PC-3 (cell line): Measurements from ENCODE around the gene NPTX1. TPM values are rescaled to one million over a fixed set of nuclear protein-coding genes. Genes with fewer than 3 reads are reported as not detected.

Experiments
- ATAC-seq: fragments of 200-7000 bp; cut with Tn5 transposase; 2 replicates; pipeline ENCODE4 v1.9.1; 2020; ENCODE audit warnings: mild to moderate bottlenecking, moderate library complexity
- BruUV-seq: library from RNA; stranded (reverse); fragments of 400-500 nt; replicated peaks from 2 replicates; lab custom pipeline; 2021; lab: Mats Ljungman, UMichigan
- CTCF ChIA-PET: fragments of 300-600 bp; sonication (Branson Sonifier 250); formaldehyde crosslinking; loops from one replicate; lab custom pipeline; 2022; ENCODE audit warnings: antibody characterized with exemption; lab: Charles Lee
- POLR2A ChIA-PET: fragments of 300-600 bp; sonication (Branson Sonifier 250); formaldehyde crosslinking; loops from one replicate; lab custom pipeline; 2022; ENCODE audit warnings: antibody characterized with exemption; ENCODE audit not compliant: unreplicated experiment; lab: Charles Lee
- DNase-seq: peaks from one replicate; pipeline ENCODE4 v3.0.0-alpha.2; 2015
- H2AFZ ChIP-seq: fragments of 300-600 bp; sonication (generic); 2 replicates; pipeline ENCODE4 v1.6.0; 2016; ENCODE audit warnings: antibody characterized with exemption, low read length
- H3F3A ChIP-seq: fragments of 300-600 bp; sonication (generic); one replicate; pipeline ENCODE4 v1.6.0; 2017; ENCODE audit warnings: antibody characterized with exemption, low read length, control low read depth, mild to moderate bottlenecking; ENCODE audit not compliant: unreplicated experiment
- H3K27ac ChIP-seq: fragments of 300-600 bp; sonication (generic); 2 replicates; pipeline ENCODE4 v1.5.1; 2016; ENCODE audit warnings: mild to moderate bottlenecking, low read length
- H3K27me3 ChIP-seq: fragments of 300-600 bp; sonication (generic); 2 replicates; pipeline ENCODE4 v1.6.1; 2016; ENCODE audit warnings: low read length, mixed read lengths
- H3K36me3 ChIP-seq: fragments of 300-600 bp; sonication (generic); 2 replicates; pipeline ENCODE4 v1.6.1; 2016; ENCODE audit warnings: low read depth, mixed run types, low read length, mixed read lengths
- H3K4me1 ChIP-seq: fragments of 300-600 bp; sonication (generic); 2 replicates; pipeline ENCODE4 v1.5.1; 2016; ENCODE audit warnings: low read length; ENCODE audit not compliant: insufficient read depth
- H3K4me2 ChIP-seq: fragments of 300-600 bp; sonication (generic); 2 replicates; pipeline ENCODE4 v1.6.0; 2016; ENCODE audit warnings: low read length
- H3K4me3 ChIP-seq: fragments of 300-600 bp; sonication (generic); 2 replicates; pipeline ENCODE4 v1.5.1; 2016; ENCODE audit warnings: mild to moderate bottlenecking, low read length, mixed read lengths
- H3K79me2 ChIP-seq: fragments of 300-600 bp; sonication (generic); 2 replicates; pipeline ENCODE4 v1.6.1; 2017; ENCODE audit warnings: low read length, mixed read lengths
- H3K9ac ChIP-seq: fragments of 300-600 bp; sonication (generic); 2 replicates; pipeline ENCODE4 v1.6.0; 2016; ENCODE audit warnings: mild to moderate bottlenecking, low read length
- H3K9me2 ChIP-seq: fragments of 300-600 bp; sonication (generic); replicated peaks from 2 replicates; pipeline ENCODE4 v1.6.1; 2016; ENCODE audit warnings: mixed run types, low read length, mixed read lengths
- H3K9me3 ChIP-seq: fragments of 300-600 bp; sonication (generic); 2 replicates; pipeline ENCODE4 v1.6.1; 2016; ENCODE audit warnings: low read length, mixed read lengths
- H4K20me1 ChIP-seq: fragments of 300-600 bp; sonication (generic); 2 replicates; pipeline ENCODE4 v1.6.1; 2016; ENCODE audit warnings: low read length, mixed read lengths
- CTCF ChIP-seq: fragments of 300-600 bp; sonication (generic); conservative IDR thresholded peaks from 2 replicates; pipeline ENCODE4 v1.5.1; 2017; ENCODE audit warnings: antibody characterized with exemption, low read depth, mild to moderate bottlenecking, low read length
- EZH2 ChIP-seq: fragments of 300-600 bp; sonication (generic); IDR thresholded peaks from one replicate; pipeline ENCODE4 v1.6.1; 2017; ENCODE audit warnings: antibody characterized with exemption, mild to moderate bottlenecking, low read length; ENCODE audit not compliant: unreplicated experiment
- EZH2phosphoT487 ChIP-seq: fragments of 300-600 bp; sonication (generic); IDR thresholded peaks from 2 replicates; pipeline ENCODE4 v1.6.1; 2018; ENCODE audit warnings: mild to moderate bottlenecking, antibody characterized with exemption, low read length, borderline replicate concordance
- intact Hi-C: fragments of 100-400 bp; cut with micrococcal nuclease; formaldehyde crosslinking; loops from 2 replicates; pipeline ENCODE4 v1.9.0; 2023
- total RNA-seq: library from RNA; depleted of rRNA; stranded (reverse); fragments of >200 nt; gene quantifications from 2 replicates; pipeline ENCODE4 v1.2.3, GENCODE V29; 2014

NPTX1 gene
- total RNA-seq, 1 experiment from 2014 or later = 0.55 TPM

GRCh38 chr17:80473701-80474100 lies 2.7 kb downstream of the NPTX1 start:
- ChIA-PET POLR2A (interaction anchor here (0.6 to 0.9 kb wide), 3 partner anchors 11 to 55 kb away, joined by 3 to 4 read pairs (median 3); no protein-coding TSS in a partner anchor), CTCF (interaction anchor here (1.0 kb wide), 1 partner anchor 102 kb away, joined by 4 read pairs; no protein-coding TSS in a partner anchor)
- Histone ChIP-seq H3K27me3 (peaks cover 37% of the 10 kb centered on the region), H3K4me1 (peaks cover 19% of the 10 kb centered on the region), H3K4me2 (no peak overlapping the region), H3K79me2 (no peaks in the 10 kb centered on the region), H3K9me2 (no peaks in the 10 kb centered on the region), H3K9me3 (no peaks in the 10 kb centered on the region), H3K27ac (no peak overlapping the region), H4K20me1 (no peaks in the 10 kb centered on the region), H3F3A (no peaks in the 10 kb centered on the region), H3K4me3 (no peak overlapping the region), H2AFZ (no peak overlapping the region), H3K36me3 (no peaks in the 10 kb centered on the region), H3K9ac (no peak overlapping the region)
- intact Hi-C loops = loop anchor here (2.0 kb wide), 1 partner anchor 101 kb away; no protein-coding TSS in a partner anchor
- BruUV-seq = no TSS peak
- TF ChIP-seq CTCF (no peak), EZH2 (no peak), EZH2phosphoT487 (no peak)
- DNase-seq (no peak), ATAC-seq (no peak)

- no peak overlapping the region for H3K4me2 ChIP-seq
- intact Hi-C loops = no loop called here
Observed at GRCh38 chr17:80472996-80473395, 3.4 kb downstream of the NPTX1 start.

More at GRCh38 chr17:80472996-80473395, 3.4 kb downstream of the NPTX1 start:
- H3F3A ChIP-seq = no peaks in the 10 kb centered on the region
- no peak overlapping the region for H3K4me3 ChIP-seq
- no peaks in the 10 kb centered on the region for H4K20me1 ChIP-seq
- ATAC-seq (no peak), DNase-seq (no peak)
- H3K27ac ChIP-seq = no peak overlapping the region
- no peaks in the 10 kb centered on the region for H3K36me3 ChIP-seq
- no peak overlapping the region for H2AFZ ChIP-seq
- peaks cover 19% of the 10 kb centered on the region for H3K4me1 ChIP-seq
- peaks cover 37% of the 10 kb centered on the region for H3K27me3 ChIP-seq
- H3K79me2 ChIP-seq = no peaks in the 10 kb centered on the region
- TF ChIP-seq EZH2 (no peak), EZH2phosphoT487 (no peak), CTCF (no peak)
- H3K9me3 ChIP-seq = no peaks in the 10 kb centered on the region
- BruUV-seq = no TSS peak
- POLR2A ChIA-PET = interaction anchor here (0.9 kb wide), 1 partner anchor 18 kb away, joined by 3 read pairs; no protein-coding TSS in a partner anchor
- no peaks in the 10 kb centered on the region for H3K9me2 ChIP-seq
- H3K9ac ChIP-seq = no peak overlapping the region
- CTCF ChIA-PET = interaction anchor here (1.0 kb wide), 1 partner anchor 103 kb away, joined by 4 read pairs; no protein-coding TSS in a partner anchor
